Ascending aorta (tissue), 2 donors: Measurements from ENCODE around the gene C10orf71. TPM values are rescaled to one million over a fixed set of nuclear protein-coding genes. Genes with fewer than 3 reads are reported as not detected.

Experiments used
- DNase-seq, 2 donors: peaks; one replicate each; pipeline ENCODE4 v3.0.0-alpha.2; 2019; ENCODE audit warnings: low spot score in 2 of 2
- H3K27ac ChIP-seq, 2 donors: fragments of 200-600 bp; sonication (generic); one replicate each; pipeline ENCODE4 v1.5.1; 2016 to 2017; ENCODE audit warnings: mild to moderate bottlenecking in 1 of 2
- H3K27me3 ChIP-seq: fragments of 200-600 bp; sonication (generic); one replicate; pipeline ENCODE4 v1.5.1; 2017
- H3K36me3 ChIP-seq, 2 donors: fragments of 200-600 bp; sonication (generic); one replicate each; pipeline ENCODE4 v1.5.1; 2016
- H3K4me1 ChIP-seq, 2 donors: fragments of 200-600 bp; sonication (generic); one replicate each; pipeline ENCODE4 v1.5.1; 2016 to 2017; ENCODE audit warnings: mild to moderate bottlenecking in 1 of 2
- H3K4me3 ChIP-seq, 2 donors: fragments of 200-600 bp; sonication (generic); one replicate each; pipeline ENCODE4 v1.5.1; 2016 to 2017; ENCODE audit warnings: mild to moderate bottlenecking in 1 of 2
- H3K9me3 ChIP-seq, 2 donors: fragments of 200-600 bp; sonication (generic); one replicate each; pipeline ENCODE4 v1.5.1; 2016
- CTCF ChIP-seq, 3 experiments: fragments of 200-600 bp in 2 of 3; fragments of 450-650 bp in 1 of 3; sonication (generic) in 2 of 3; IDR thresholded peaks; one replicate each; pipeline ENCODE4 v1.5.1; 2016 to 2019; ENCODE audit warnings: antibody characterized with exemption in 3 of 3, mild to moderate bottlenecking in 1 of 3, moderate library complexity in 1 of 3
- intact Hi-C: fragments of 100-400 bp; cut with DNase I; formaldehyde crosslinking; loops from one replicate; pipeline ENCODE4 v1.15.1; 2023
- total RNA-seq: library from RNA; depleted of rRNA; stranded (reverse); fragments of >200 nt; gene quantifications from one replicate; pipeline ENCODE4 v1.1.0, GENCODE V29; 2016

Gene C10orf71
- total RNA-seq, 1 donor from 2014 or later: not detected

GRCh38 chr10:49297818-49298670 is 926 bp upstream of the C10orf71 start:
- peaks cover 0 to 16% of the 10 kb centered on the region in 2 donors for H3K4me1 ChIP-seq
- H3K27me3 ChIP-seq: no peaks in the 10 kb centered on the region
- no peaks in the 10 kb centered on the region for H3K36me3 ChIP-seq
- H3K4me3 ChIP-seq: peak overlapping the region in 1 of 2 donors; percentile 49
- peak overlapping the region; percentile 58 to 63 for H3K27ac ChIP-seq
- intact Hi-C loops: no loop called here
- no peak for TF ChIP-seq CTCF (IDR thresholded peaks at IDR 0.05)
- no peak for DNase-seq
- H3K9me3 ChIP-seq: no peaks in the 10 kb centered on the region

GRCh38 chr10:49298671-49298982 is 343 bp upstream of the C10orf71 start:
- no peak for DNase-seq
- no peaks in the 10 kb centered on the region for H3K36me3 ChIP-seq
- H3K4me1 ChIP-seq: peaks cover 0 to 16% of the 10 kb centered on the region in 2 donors
- peak overlapping the region in 1 of 2 donors; percentile 49 for H3K4me3 ChIP-seq
- intact Hi-C loops: no loop called here
- H3K27ac ChIP-seq: peak overlapping the region; percentile 58 to 73
- H3K9me3 ChIP-seq: no peaks in the 10 kb centered on the region
- H3K27me3 ChIP-seq: no peaks in the 10 kb centered on the region
- no peak for TF ChIP-seq CTCF (IDR thresholded peaks at IDR 0.05)

- TF ChIP-seq CTCF (IDR thresholded peaks at IDR 0.05): no peak
- H3K9me3 ChIP-seq: no peaks in the 10 kb centered on the region
- no peak for DNase-seq
- H3K27me3 ChIP-seq: no peaks in the 10 kb centered on the region
- H3K4me3 ChIP-seq: no peak overlapping the region
- H3K27ac ChIP-seq: peak overlapping the region; percentile 13 to 73
- H3K4me1 ChIP-seq: peaks cover 0 to 16% of the 10 kb centered on the region in 2 donors
- intact Hi-C loops: no loop called here
- no peaks in the 10 kb centered on the region for H3K36me3 ChIP-seq
These were observed 808 bp downstream of the C10orf71 start for GRCh38 chr10:49299816-49300139.

GRCh38 chr10:49300140-49300974 is 1.4 kb downstream of the C10orf71 start:
- no peaks in the 10 kb centered on the region for H3K27me3 ChIP-seq
- H3K27ac ChIP-seq: peak overlapping the region; percentile 13 to 73
- no peaks in the 10 kb centered on the region for H3K9me3 ChIP-seq
- H3K4me1 ChIP-seq: peaks cover 0 to 16% of the 10 kb centered on the region in 2 donors
- intact Hi-C loops: no loop called here
- H3K4me3 ChIP-seq: no peak overlapping the region
- H3K36me3 ChIP-seq: no peaks in the 10 kb centered on the region
- no peak for DNase-seq
- TF ChIP-seq CTCF (IDR thresholded peaks at IDR 0.05): no peak

- no peak for DNase-seq
- H3K36me3 ChIP-seq: no peaks in the 10 kb centered on the region
- no peaks in the 10 kb centered on the region for H3K27me3 ChIP-seq
- intact Hi-C loops: no loop called here
- H3K27ac ChIP-seq: no peak overlapping the region
- H3K9me3 ChIP-seq: no peaks in the 10 kb centered on the region
- H3K4me1 ChIP-seq: peaks cover 0 to 16% of the 10 kb centered on the region in 2 donors
- no peak for TF ChIP-seq CTCF (IDR thresholded peaks at IDR 0.05)
- no peak overlapping the region for H3K4me3 ChIP-seq
These were observed 2.3 kb downstream of the C10orf71 start for GRCh38 chr10:49301302-49301701.
